Esophagus (tissue), 2 donors: ENCODE measurements around the gene DDX28. TPM values are rescaled to one million over a fixed set of nuclear protein-coding genes. Genes with fewer than 3 reads are reported as not detected.
"Not testable (repeated sequence)": the region's sequence is repeated elsewhere in the genome, so short reads cannot be mapped to it uniquely, and the experiment has no call there.

Source experiments
- H3K27ac ChIP-seq, 2 donors: one replicate each; pipeline ENCODE4 v1.5.1; 2013; ENCODE audit warnings: low read depth in 2 of 2, mild to moderate bottlenecking in 2 of 2, inconsistent platforms in 1 of 2, low read length in 1 of 2, moderate library complexity in 1 of 2
- H3K27me3 ChIP-seq, 2 donors: one replicate each; pipeline ENCODE4 v1.6.1; 2013; ENCODE audit warnings: low read length in 2 of 2, control low read depth in 1 of 2, mild to moderate bottlenecking in 1 of 2; ENCODE audit not compliant: insufficient read depth in 2 of 2, control insufficient read depth in 1 of 2
- H3K36me3 ChIP-seq, 2 donors: one replicate each; pipeline ENCODE4 v1.6.1; 2013; ENCODE audit warnings: low read length in 1 of 2; ENCODE audit not compliant: control insufficient read depth in 2 of 2, insufficient read depth in 2 of 2
- H3K4me1 ChIP-seq, 2 donors: one replicate each; pipeline ENCODE4 v1.6.1; 2013; ENCODE audit warnings: low read length in 1 of 2; ENCODE audit not compliant: control insufficient read depth in 2 of 2, insufficient read depth in 2 of 2
- H3K4me3 ChIP-seq, 2 donors: one replicate each; pipeline ENCODE4 v1.5.1; 2013; ENCODE audit warnings: low read length in 2 of 2, mild to moderate bottlenecking in 2 of 2, low read depth in 1 of 2, moderate library complexity in 1 of 2
- H3K9me3 ChIP-seq, 2 donors: one replicate each; pipeline ENCODE4 v1.6.1; 2013; ENCODE audit warnings: mild to moderate bottlenecking in 2 of 2, low read depth in 1 of 2, low read length in 1 of 2, moderate library complexity in 1 of 2; ENCODE audit not compliant: control insufficient read depth in 2 of 2, insufficient read depth in 1 of 2
- WGBS, 2 donors: extraction: QIAGEN DNeasy Blood & Tissue Kit; methylation state at CpG; one replicate each; pipeline ENCODE4 v1.1.7; 2013; 5-methylcytosine and 5-hydroxymethylcytosine counted together
- polyA plus RNA-seq, 2 donors: library from polyadenylated mRNA; stranded (reverse); fragments of 200-250 nt; gene quantifications; one replicate each; pipeline ENCODE4 v1.2.3, GENCODE V29; 2013
- donor health status: healthy with polysubstance abuse.
- donor health status: Bipolar disorder and iron deficiency.

Gene DDX28
- polyA plus RNA-seq, 2 donors, result 4.0 to 13.1 TPM

DNA sequence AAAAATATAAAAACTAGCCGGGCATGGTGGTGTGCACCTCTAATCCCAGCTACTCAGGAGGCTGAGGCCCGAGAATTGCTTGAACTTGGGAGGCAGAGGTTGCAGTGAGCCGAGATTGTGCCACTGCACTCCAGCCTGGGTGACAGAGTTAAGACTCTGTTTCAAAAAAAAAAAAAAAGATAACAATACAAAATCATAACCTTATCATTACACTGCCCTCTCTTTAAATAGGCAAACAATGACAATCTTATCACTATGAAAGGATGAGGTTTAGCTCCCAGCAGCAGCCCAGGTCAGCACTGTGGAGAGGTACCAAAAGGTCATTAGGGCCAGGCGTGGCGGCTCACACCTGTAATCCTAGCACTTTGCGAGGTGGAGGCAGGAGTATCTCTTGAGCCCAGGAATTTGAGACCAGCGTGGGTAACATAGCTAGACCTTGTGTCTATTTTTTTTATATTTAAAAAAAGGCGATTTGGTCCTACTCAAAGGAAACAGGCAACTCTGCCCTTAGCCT is 3.8 kb downstream of the DDX28 start:
- Histone ChIP-seq H3K4me1 (peaks cover 8 to 11% of the 10 kb centered on the region in 2 donors), H3K27me3 (no peaks in the 10 kb centered on the region), H3K4me3 (no peak overlapping the region), H3K36me3 (peaks cover 0 to 3% of the 10 kb centered on the region in 2 donors), H3K9me3 (no peaks in the 10 kb centered on the region), H3K27ac (no peak overlapping the region)
- 70 to 73% methylated on average over 8 of the region's 8 CpGs for WGBS, 2 donors

DNA sequence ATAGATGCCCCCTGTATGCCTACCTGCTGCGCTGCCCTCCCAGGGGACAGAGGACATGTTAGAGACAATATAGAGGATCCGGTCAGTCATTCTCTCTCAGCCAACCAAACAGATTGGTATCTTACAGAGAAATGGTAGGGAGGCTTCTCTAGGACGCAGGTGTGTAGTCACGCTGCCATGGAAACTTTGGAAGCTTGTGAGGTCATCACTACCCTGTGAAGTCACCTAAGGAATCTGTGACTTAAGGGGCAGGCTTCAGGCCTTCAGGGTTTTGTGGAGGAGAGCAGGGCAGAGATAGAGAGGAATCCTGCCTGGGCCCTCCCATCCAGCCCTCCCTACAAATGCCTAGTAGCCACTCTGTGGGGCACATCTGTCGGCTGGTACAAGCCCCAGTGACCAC is 7.4 kb downstream of the DDX28 start, which contains the start of gene DPEP2NB:
DPEP2NB (minus strand) TSS at position 231 of the 400 bp plus-strand sequence; CDS start at position 90, 141 bp downstream.
- WGBS, 2 donors, result 84 to 85% methylated on average over 5 of the region's 5 CpGs
- Histone ChIP-seq H3K36me3 (no peaks in the 10 kb centered on the region), H3K4me3 (no peak within 1 kb of the TSS), H3K4me1 (peaks cover 0 to 5% of the 10 kb centered on the region in 2 donors), H3K27me3 (no peaks in the 10 kb centered on the region), H3K27ac (no peak within 1 kb of the TSS), H3K9me3 (no peaks in the 10 kb centered on the region)

DNA sequence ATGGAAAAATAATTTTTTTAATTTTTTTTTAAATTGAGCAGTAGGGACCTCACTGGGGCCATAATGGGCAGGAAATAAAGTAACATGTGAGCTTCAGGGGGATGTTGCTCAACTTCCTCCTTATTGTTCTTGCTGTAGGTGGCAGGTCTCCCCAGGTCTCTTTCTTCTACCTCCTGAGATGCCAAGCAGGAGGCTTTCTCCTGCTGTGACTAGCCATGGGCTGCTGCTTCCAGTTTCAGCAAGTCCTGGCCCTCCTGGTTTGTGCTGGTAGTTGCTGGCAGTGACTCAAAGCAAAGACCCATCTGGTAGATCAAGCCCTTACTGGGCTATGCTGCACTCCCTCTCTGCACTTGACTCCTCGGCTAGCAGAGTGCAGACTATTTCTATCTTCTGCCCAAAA is 9.6 kb downstream of the DDX28 start:
- H3K27me3 ChIP-seq, result no peaks in the 10 kb centered on the region
- no peak overlapping the region for H3K27ac ChIP-seq
- no peak overlapping the region for H3K4me3 ChIP-seq
- no peaks in the 10 kb centered on the region for H3K9me3 ChIP-seq
- no peaks in the 10 kb centered on the region for H3K36me3 ChIP-seq
- 47 to 60% methylated on average over 1 of the region's 1 CpG for WGBS, 2 donors
- peaks cover 0 to 5% of the 10 kb centered on the region in 2 donors for H3K4me1 ChIP-seq

DNA sequence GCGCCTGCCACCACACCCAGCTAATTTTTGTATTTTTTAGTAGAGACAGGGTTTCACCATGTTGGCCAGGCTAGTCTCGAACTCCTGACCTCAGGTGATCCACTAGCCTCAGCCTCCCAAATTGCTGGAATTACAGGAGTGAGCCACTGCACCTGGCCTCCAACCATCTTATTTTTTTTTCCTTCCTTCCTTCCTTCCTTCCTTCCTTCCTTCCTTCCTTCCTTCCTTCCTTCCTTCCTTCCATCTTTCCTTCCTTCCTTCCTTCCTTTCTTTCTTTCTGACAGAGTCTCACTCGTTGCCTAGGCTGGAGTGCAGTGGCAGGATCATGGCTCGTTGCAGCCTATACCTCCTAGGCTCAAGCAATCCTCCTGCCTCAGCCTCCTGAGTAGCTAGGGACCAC is 13.2 kb downstream of the DDX28 start:
- H3K27ac ChIP-seq, H3K4me3 ChIP-seq, H3K4me1 ChIP-seq, H3K36me3 ChIP-seq, H3K27me3 ChIP-seq, H3K9me3 ChIP-seq: not testable (repeated sequence)
- 84 to 89% methylated on average over 4 of the region's 4 CpGs for WGBS, 2 donors

DNA sequence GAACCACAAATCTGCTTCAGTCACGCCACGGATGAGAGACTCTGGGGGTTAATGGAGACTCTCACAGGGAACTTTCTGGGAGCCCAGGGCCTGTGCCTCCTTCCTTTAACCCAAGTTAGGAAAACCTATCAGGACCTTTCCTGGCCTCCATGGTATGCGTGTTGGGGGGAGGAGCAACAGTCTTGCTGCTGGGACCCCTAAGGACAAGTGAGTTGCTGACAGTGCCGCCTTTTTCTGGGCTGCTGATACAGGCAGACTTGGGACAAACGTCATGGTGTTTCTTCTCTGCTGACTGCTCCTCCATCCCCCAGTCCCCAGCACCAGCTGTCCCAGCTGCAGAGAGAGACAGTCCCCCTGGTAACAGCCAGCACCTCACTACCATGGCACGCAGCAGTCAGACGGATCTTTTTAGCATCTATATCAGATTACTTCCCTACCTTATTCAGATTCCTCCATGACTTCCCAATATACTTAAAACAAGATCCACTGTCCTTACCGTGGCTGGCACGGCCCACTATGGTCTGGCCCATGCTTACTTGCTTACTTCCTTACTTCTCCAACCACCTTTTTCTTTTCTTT is 13.8 kb downstream of the DDX28 start:
- Histone ChIP-seq H3K27ac (no peak overlapping the region), H3K4me3 (no peak overlapping the region), H3K9me3 (no peaks in the 10 kb centered on the region), H3K36me3 (no peaks in the 10 kb centered on the region), H3K27me3 (no peaks in the 10 kb centered on the region), H3K4me1 (peaks cover 0 to 10% of the 10 kb centered on the region in 2 donors)
- 73 to 74% methylated on average over 9 of the region's 9 CpGs for WGBS, 2 donors

DNA sequence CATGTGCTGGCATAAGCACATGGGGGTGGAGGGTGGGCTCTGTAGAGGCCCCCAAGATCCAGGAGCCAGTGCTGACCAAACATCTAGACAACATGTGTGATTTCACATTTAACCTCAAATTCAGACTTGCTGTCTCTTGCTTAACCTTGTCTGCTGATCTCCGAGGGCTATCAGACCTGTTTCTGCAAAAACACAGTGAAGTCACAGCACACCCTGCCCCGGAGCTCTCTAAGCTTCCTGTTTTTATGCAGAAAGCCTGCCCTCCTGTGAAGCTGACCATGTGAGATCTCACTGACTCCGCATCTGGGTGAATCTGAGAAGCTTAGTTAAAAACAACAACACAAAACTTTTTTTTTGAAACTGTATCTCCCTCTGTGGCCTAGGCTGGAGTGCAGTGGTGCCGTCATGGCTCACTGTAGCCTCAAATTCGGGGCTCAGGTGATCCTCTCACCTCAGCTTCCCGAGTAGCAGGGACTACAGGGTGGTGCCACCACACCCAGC is 17.2 kb downstream of the DDX28 start:
- Histone ChIP-seq H3K36me3 (no peaks in the 10 kb centered on the region), H3K27ac (peak overlapping the region; percentile 81 to 98), H3K9me3 (no peaks in the 10 kb centered on the region), H3K4me3 (no peak overlapping the region), H3K27me3 (no peaks in the 10 kb centered on the region), H3K4me1 (peaks cover 0 to 5% of the 10 kb centered on the region in 2 donors)
- 25 to 34% methylated on average over 6 of the region's 6 CpGs for WGBS, 2 donors

DNA sequence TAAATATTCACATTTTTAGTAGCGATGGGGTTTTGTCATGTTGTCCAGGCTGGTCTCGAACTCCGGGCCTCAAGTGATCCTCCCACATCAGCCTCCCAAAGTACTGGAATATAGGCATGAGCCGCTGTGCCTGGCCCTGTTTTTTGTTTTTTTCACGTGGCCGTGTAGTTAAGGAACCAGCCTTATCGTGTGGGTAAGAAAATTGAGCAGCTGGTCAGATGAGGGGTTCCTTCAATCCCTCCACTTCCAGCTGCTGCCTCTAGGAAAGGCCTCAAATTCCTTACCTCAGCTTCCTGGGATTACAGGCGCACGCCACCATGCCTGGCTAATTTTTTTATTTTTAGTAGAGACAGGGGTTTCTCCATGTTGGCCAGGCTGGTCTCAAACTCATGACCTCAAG is 17.8 kb downstream of the DDX28 start:
- Histone ChIP-seq H3K27me3 (no peaks in the 10 kb centered on the region), H3K27ac (peak overlapping the region; percentile 81 to 98), H3K9me3 (no peaks in the 10 kb centered on the region), H3K36me3 (no peaks in the 10 kb centered on the region), H3K4me3 (no peak overlapping the region), H3K4me1 (peaks cover 0 to 5% of the 10 kb centered on the region in 2 donors)
- 83 to 86% methylated on average over 9 of the region's 9 CpGs for WGBS, 2 donors

DNA sequence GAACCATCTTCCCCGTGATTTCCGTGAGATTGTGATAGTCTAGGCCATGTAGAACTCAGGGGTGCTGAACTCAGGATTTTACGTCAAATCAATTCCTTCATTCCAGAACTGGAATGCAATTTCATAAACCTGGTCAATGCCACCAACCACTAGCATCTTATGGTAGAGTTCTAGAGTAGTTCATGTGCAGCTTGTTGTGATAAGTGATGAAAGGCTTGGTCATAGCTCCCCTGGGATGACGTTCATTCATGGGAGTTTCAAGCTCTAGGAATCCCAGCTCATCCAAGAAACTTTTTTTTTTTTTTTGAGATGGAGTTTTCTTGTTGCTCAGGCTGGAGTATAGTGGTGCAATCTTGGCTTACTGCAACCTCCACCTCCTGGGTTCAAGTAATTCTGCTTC is 20.0 kb downstream of the DDX28 start:
- Histone ChIP-seq H3K27me3 (no peaks in the 10 kb centered on the region), H3K36me3 (no peaks in the 10 kb centered on the region), H3K4me1 (peaks cover 0 to 5% of the 10 kb centered on the region in 2 donors), H3K4me3 (no peak overlapping the region), H3K9me3 (no peaks in the 10 kb centered on the region), H3K27ac (no peak overlapping the region)
- 84 to 89% methylated on average over 4 of the region's 4 CpGs for WGBS, 2 donors

DNA sequence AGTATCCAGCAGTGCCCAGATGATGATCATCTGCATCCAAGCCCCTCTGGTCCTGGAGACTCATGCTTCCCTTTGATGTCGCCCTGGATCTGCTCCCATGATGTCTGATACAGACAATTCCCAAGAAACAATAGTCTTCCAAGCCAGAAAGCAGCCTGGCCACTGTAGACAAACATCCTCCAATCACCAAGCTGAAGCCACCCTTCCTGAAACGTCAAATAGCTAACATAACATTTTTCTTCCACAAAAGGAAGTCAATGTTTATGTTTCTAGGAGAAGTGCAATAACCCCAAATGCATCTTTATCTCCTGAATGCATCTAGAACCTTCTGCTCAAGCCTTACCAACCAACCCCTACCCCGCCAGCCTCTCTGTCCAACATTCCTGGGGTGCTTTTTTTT is 22.6 kb downstream of the DDX28 start:
- Histone ChIP-seq H3K4me3 (no peak overlapping the region), H3K4me1 (peaks cover 0 to 3% of the 10 kb centered on the region in 2 donors), H3K9me3 (no peaks in the 10 kb centered on the region), H3K36me3 (no peaks in the 10 kb centered on the region), H3K27ac (peak overlapping the region in 1 of 2 donors; percentile 51), H3K27me3 (no peaks in the 10 kb centered on the region)
- 43 to 47% methylated on average over 3 of the region's 3 CpGs for WGBS, 2 donors

DNA sequence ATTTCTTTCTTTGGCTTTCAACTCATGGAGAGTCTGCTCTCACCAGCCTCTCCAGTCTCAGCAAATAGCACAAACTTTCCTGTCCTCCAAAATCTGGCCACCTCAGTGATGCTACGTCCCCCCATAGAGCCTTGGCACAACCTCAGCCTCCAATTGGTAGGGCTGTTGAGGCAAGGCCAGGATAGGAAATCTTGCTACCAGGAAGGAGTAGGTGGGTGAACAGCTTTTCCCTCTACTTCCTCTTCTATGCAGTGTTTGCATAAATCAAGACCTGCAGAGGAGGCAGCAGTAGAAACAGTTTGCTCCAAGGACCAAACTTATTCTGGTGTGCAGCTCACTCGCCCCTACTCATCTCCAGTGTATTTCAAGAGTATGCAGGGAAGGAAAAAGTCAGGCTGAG is 23.0 kb downstream of the DDX28 start:
- Histone ChIP-seq H3K9me3 (no peaks in the 10 kb centered on the region), H3K27ac (peak overlapping the region; percentile 12 to 51), H3K27me3 (no peaks in the 10 kb centered on the region), H3K4me1 (no peaks in the 10 kb centered on the region), H3K4me3 (no peak overlapping the region), H3K36me3 (no peaks in the 10 kb centered on the region)
- 62 to 74% methylated on average over 2 of the region's 2 CpGs for WGBS, 2 donors
